Measurements from ENCODE around the gene SLCO3A1. TPM values are rescaled to one million over a fixed set of nuclear protein-coding genes. Genes with fewer than 3 reads are reported as not detected.

SLCO3A1 gene
- total RNA-seq, 2 experiments from 2014 or later = 29.5 to 30.4 TPM

DNA sequence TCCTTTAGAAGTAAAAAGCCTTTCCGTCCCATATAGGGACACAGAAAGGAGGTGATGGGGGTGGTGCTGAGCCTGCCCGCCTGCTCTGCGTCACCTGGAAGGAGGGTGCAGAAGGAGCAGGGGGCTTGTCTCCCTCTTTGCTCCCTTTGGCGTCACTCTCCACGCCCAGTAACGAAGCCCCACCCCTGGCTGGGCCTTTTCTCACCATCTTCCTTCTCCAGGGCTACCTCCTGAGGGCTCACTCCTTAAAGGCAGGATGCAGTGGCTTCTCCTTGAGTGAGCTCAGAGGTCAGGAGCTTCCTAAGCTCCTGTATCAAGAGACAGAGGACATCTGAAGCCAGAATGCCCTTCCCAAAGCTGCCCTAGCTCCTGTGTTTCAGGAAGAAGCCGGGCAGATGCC lies 31.5 kb downstream of the SLCO3A1 start:
- DNase-seq (no peak), ATAC-seq (ENCODE audit: poor library complexity) (no peak)
- intact Hi-C loops (cut with DNase I, micrococcal nuclease) = no loop called here
- Histone ChIP-seq H3K4me1 (ENCODE audit: insufficient read depth, low read length) (peaks cover 26% of the 10 kb centered on the region), H3K4me3 (ENCODE audit: low read length) (no peak overlapping the region), H3K36me3 (ENCODE audit: insufficient read depth, low read length) (peaks cover 9% of the 10 kb centered on the region), H3K27me3 (ENCODE audit: control insufficient read depth in 1 of 2, insufficient read depth in 2 of 2, low read length in 2 of 2) (no peaks in the 10 kb centered on the region), H3K27ac (ENCODE audit: low read depth in 1 of 2, low read length in 2 of 2) (no peak overlapping the region), H3K9me3 (ENCODE audit: control insufficient read depth in 1 of 2, insufficient read depth in 1 of 2, low read length in 2 of 2) (no peaks in the 10 kb centered on the region)
- Mint-ChIP-seq H3K4me1 (ENCODE audit: low read depth) (peaks cover 54% of the 10 kb centered on the region), H3K27ac (no peak overlapping the region), H3K9me3 (no peaks in the 10 kb centered on the region), H3K4me3 (no peak overlapping the region), H3K36me3 (ENCODE audit: low read depth) (peaks cover 9% of the 10 kb centered on the region), H3K27me3 (no peaks in the 10 kb centered on the region)
- TF ChIP-seq, protein P1, sequence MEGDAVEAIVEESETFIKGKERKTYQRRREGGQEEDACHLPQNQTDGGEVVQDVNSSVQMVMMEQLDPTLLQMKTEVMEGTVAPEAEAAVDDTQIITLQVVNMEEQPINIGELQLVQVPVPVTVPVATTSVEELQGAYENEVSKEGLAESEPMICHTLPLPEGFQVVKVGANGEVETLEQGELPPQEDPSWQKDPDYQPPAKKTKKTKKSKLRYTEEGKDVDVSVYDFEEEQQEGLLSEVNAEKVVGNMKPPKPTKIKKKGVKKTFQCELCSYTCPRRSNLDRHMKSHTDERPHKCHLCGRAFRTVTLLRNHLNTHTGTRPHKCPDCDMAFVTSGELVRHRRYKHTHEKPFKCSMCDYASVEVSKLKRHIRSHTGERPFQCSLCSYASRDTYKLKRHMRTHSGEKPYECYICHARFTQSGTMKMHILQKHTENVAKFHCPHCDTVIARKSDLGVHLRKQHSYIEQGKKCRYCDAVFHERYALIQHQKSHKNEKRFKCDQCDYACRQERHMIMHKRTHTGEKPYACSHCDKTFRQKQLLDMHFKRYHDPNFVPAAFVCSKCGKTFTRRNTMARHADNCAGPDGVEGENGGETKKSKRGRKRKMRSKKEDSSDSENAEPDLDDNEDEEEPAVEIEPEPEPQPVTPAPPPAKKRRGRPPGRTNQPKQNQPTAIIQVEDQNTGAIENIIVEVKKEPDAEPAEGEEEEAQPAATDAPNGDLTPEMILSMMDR (IDR thresholded peaks at IDR 0.05) = no peak
- ChIA-PET CTCF (no interaction called here), POLR2A (no interaction called here)

DNA sequence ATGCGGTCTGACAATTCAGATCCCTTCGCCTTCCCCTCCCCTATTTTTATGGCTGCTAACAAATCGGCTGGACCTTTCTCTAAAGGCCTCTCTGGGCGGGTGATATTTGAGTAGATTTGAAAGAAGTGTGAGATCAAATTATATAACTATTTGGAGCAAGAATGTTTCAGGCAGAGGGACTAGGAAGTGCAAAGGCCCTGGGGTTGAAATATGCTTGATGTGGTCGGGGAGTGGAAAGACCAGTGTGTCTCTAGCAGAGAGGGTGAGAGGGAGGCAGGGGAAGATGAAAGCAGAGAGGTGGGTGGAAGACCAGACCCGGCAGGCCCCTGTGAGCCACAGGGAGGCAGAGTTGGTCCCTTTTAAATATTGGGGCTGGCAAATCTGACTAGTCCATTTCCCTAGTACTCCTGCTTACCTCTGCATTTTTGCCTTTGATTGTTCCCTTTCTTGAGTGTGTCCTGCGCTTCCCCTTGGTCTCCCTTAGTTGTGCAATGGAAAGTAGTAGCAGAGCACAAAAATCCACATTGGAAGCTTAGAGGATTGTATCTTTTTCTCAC lies 32.3 kb downstream of the SLCO3A1 start:
- no peak overlapping the region for H3K4me3 Mint-ChIP-seq
- H3K36me3 ChIP-seq (ENCODE audit: insufficient read depth, low read length) = peaks cover 9% of the 10 kb centered on the region
- H3K36me3 Mint-ChIP-seq (ENCODE audit: low read depth) = peaks cover 9% of the 10 kb centered on the region
- DNase-seq = peak in 1 of 14 experiments; percentile 17
- peaks cover 25% of the 10 kb centered on the region for H3K4me1 ChIP-seq (ENCODE audit: insufficient read depth, low read length)
- ChIA-PET POLR2A (interaction anchor here (1.2 kb wide), 1 partner anchor 17 kb away, joined by 3 read pairs; no protein-coding TSS in a partner anchor), CTCF (interaction anchor here (0.7 to 0.8 kb wide), 2 partner anchors 10 to 19 kb away, joined by 3 read pairs; no protein-coding TSS in a partner anchor)
- peaks cover 47% of the 10 kb centered on the region for H3K4me1 Mint-ChIP-seq (ENCODE audit: low read depth)
- no peak for ATAC-seq (ENCODE audit: poor library complexity)
- no peaks in the 10 kb centered on the region for H3K27me3 ChIP-seq (ENCODE audit: control insufficient read depth in 1 of 2, insufficient read depth in 2 of 2, low read length in 2 of 2)
- intact Hi-C loops (cut with DNase I, micrococcal nuclease) = no loop called here
- no peak overlapping the region for H3K27ac Mint-ChIP-seq
- H3K9me3 Mint-ChIP-seq = no peaks in the 10 kb centered on the region
- no peaks in the 10 kb centered on the region for H3K9me3 ChIP-seq (ENCODE audit: control insufficient read depth in 1 of 2, insufficient read depth in 1 of 2, low read length in 2 of 2)
- H3K4me3 ChIP-seq (ENCODE audit: low read length) = no peak overlapping the region
- TF ChIP-seq, protein P1 (IDR thresholded peaks at IDR 0.05) = no peak
- no peak overlapping the region for H3K27ac ChIP-seq (ENCODE audit: low read depth in 1 of 2, low read length in 2 of 2)
- H3K27me3 Mint-ChIP-seq = no peaks in the 10 kb centered on the region

DNA sequence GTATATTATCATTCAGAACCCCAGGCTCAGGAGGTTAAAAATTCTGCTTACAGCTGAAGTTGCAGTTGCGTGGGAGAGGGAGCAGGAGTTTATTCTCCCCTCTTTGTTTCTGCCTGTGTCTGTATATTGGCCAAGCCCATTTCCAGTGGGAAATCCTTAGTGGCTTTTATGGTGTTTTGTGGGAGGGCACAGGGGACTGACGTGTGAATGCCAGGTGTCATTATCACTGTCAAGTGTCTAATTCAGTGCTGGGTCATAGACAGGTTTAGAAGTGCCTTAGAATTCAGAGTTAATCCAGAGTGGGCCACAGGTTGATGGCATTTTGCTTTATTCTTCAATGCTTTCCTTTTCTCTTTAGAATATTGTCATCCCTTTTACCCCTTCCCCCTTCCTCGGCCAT lies 33.4 kb downstream of the SLCO3A1 start:
- H3K4me1 Mint-ChIP-seq (ENCODE audit: low read depth) = peaks cover 42% of the 10 kb centered on the region
- H3K9me3 Mint-ChIP-seq = no peaks in the 10 kb centered on the region
- H3K4me3 Mint-ChIP-seq = no peak overlapping the region
- H3K27me3 ChIP-seq (ENCODE audit: control insufficient read depth in 1 of 2, insufficient read depth in 2 of 2, low read length in 2 of 2) = no peaks in the 10 kb centered on the region
- no peaks in the 10 kb centered on the region for H3K9me3 ChIP-seq (ENCODE audit: control insufficient read depth in 1 of 2, insufficient read depth in 1 of 2, low read length in 2 of 2)
- ChIA-PET CTCF (interaction anchor here (0.8 kb wide), 1 partner anchor 20 kb away, joined by 3 read pairs; no protein-coding TSS in a partner anchor), POLR2A (interaction anchor here (0.7 to 1.2 kb wide), 2 partner anchors 9 to 18 kb away, joined by 3 read pairs; no protein-coding TSS in a partner anchor)
- H3K27ac ChIP-seq (ENCODE audit: low read depth in 1 of 2, low read length in 2 of 2) = no peak overlapping the region
- H3K4me1 ChIP-seq (ENCODE audit: insufficient read depth, low read length) = peaks cover 22% of the 10 kb centered on the region
- peaks cover 6% of the 10 kb centered on the region for H3K36me3 ChIP-seq (ENCODE audit: insufficient read depth, low read length)
- peaks cover 18% of the 10 kb centered on the region for H3K36me3 Mint-ChIP-seq (ENCODE audit: low read depth)
- TF ChIP-seq, protein P1 (IDR thresholded peaks at IDR 0.05) = no peak
- DNase-seq = no peak
- no peak for ATAC-seq (ENCODE audit: poor library complexity)
- intact Hi-C loops (cut with DNase I, micrococcal nuclease) = no loop called here
- no peaks in the 10 kb centered on the region for H3K27me3 Mint-ChIP-seq
- H3K4me3 ChIP-seq (ENCODE audit: low read length) = no peak overlapping the region
- H3K27ac Mint-ChIP-seq = no peak overlapping the region

Measured in CD4-positive, alpha-beta T cell (primary cell).